ENCODE results near the gene UNC13D. TPM values are rescaled to one million over a fixed set of nuclear protein-coding genes. Genes with fewer than 3 reads are reported as not detected.
"Not testable (repeated sequence)": the region's sequence is repeated elsewhere in the genome, so short reads cannot be mapped to it uniquely, and the experiment has no call there.

Gene UNC13D
- total RNA-seq, 1 donor from 2014 or later = 3.1 TPM

- Mint-ChIP-seq H3K27me3 (ENCODE audit: low read depth) (peaks cover 47% of the 10 kb centered on the region), H3K27ac (ENCODE audit: unreplicated experiment) (no peak overlapping the region), H3K9me3 (no peaks in the 10 kb centered on the region), H3K4me1 (peaks cover 11% of the 10 kb centered on the region), H3K36me3 (ENCODE audit: low read depth) (no peaks in the 10 kb centered on the region), H3K4me3 (no peak overlapping the region)
- no peak for DNase-seq (ENCODE audit: low read depth, low spot score)
- TF ChIP-seq CTCF (conservative IDR thresholded peaks at IDR 0.05) = no peak
Observed at GRCh38 chr17:75875940-75876189, 31.7 kb upstream of the UNC13D start.

- Mint-ChIP-seq H3K4me1 (peaks cover 16% of the 10 kb centered on the region), H3K27me3 (ENCODE audit: low read depth) (peaks cover 42% of the 10 kb centered on the region), H3K4me3 (no peak overlapping the region), H3K36me3 (ENCODE audit: low read depth) (no peaks in the 10 kb centered on the region), H3K9me3 (no peaks in the 10 kb centered on the region), H3K27ac (ENCODE audit: unreplicated experiment) (no peak overlapping the region)
- TF ChIP-seq CTCF (conservative IDR thresholded peaks at IDR 0.05) = no peak
- no peak for DNase-seq (ENCODE audit: low read depth, low spot score)
Observed at GRCh38 chr17:75875182-75875939, 31.2 kb upstream of the UNC13D start.

- no peak for DNase-seq (ENCODE audit: low read depth, low spot score)
- H3K4me3 Mint-ChIP-seq = no peak overlapping the region
- H3K4me1 Mint-ChIP-seq = peaks cover 17% of the 10 kb centered on the region
- TF ChIP-seq CTCF (conservative IDR thresholded peaks at IDR 0.05) = no peak
- H3K27me3 Mint-ChIP-seq (ENCODE audit: low read depth) = peaks cover 34% of the 10 kb centered on the region
- no peaks in the 10 kb centered on the region for H3K9me3 Mint-ChIP-seq
- H3K27ac Mint-ChIP-seq (ENCODE audit: unreplicated experiment) = no peak overlapping the region
- no peaks in the 10 kb centered on the region for H3K36me3 Mint-ChIP-seq (ENCODE audit: low read depth)
Observed at GRCh38 chr17:75874323-75875181, 30.3 kb upstream of the UNC13D start.

- no peak for TF ChIP-seq CTCF (conservative IDR thresholded peaks at IDR 0.05)
- Mint-ChIP-seq H3K27ac (ENCODE audit: unreplicated experiment) (no peak overlapping the region), H3K4me3 (no peak overlapping the region), H3K36me3 (ENCODE audit: low read depth) (no peaks in the 10 kb centered on the region), H3K9me3 (no peaks in the 10 kb centered on the region), H3K4me1 (peaks cover 25% of the 10 kb centered on the region), H3K27me3 (ENCODE audit: low read depth) (peaks cover 26% of the 10 kb centered on the region)
- DNase-seq (ENCODE audit: low read depth, low spot score) = no peak
Observed at GRCh38 chr17:75873587-75874322, 29.6 kb upstream of the UNC13D start.

- H3K27me3 Mint-ChIP-seq (ENCODE audit: low read depth) = peaks cover 21% of the 10 kb centered on the region
- no peak for DNase-seq (ENCODE audit: low read depth, low spot score)
- no peaks in the 10 kb centered on the region for H3K9me3 Mint-ChIP-seq
Observed at GRCh38 chr17:75872434-75873351, 28.5 kb upstream of the UNC13D start.

GRCh38 chr17:75870228-75870627, 26.0 kb upstream of the UNC13D start:
- not testable (repeated sequence) for DNase-seq (ENCODE audit: low read depth, low spot score); H3K36me3 Mint-ChIP-seq (ENCODE audit: low read depth); H3K27me3 Mint-ChIP-seq (ENCODE audit: low read depth); H3K9me3 Mint-ChIP-seq; H3K4me3 Mint-ChIP-seq; H3K27ac Mint-ChIP-seq (ENCODE audit: unreplicated experiment)
- H3K4me1 Mint-ChIP-seq = peaks cover 22% of the 10 kb centered on the region

More at GRCh38 chr17:75872434-75873351, 28.5 kb upstream of the UNC13D start:
- Mint-ChIP-seq H3K27ac (ENCODE audit: unreplicated experiment) (peak overlapping the region; percentile 35), H3K4me3 (no peak overlapping the region), H3K4me1 (peaks cover 26% of the 10 kb centered on the region), H3K36me3 (ENCODE audit: low read depth) (no peaks in the 10 kb centered on the region)
- TF ChIP-seq CTCF (conservative IDR thresholded peaks at IDR 0.05) = no peak
